Endothelial cell of umbilical vein (primary cell): Measurements from ENCODE around the gene ITGAE.

ENCODE experiments used
- EZH2 ChIP-seq: IDR thresholded peaks from 2 replicates; pipeline ENCODE4 v1.6.1; 2012; ENCODE audit warnings: borderline replicate concordance, low read depth, mild to moderate bottlenecking, moderate library complexity, low read length, inconsistent platforms; ENCODE audit not compliant: severe bottlenecking
- FOS ChIP-seq: IDR thresholded peaks from 2 replicates; pipeline ENCODE4 v1.6.1; 2011; ENCODE audit warnings: mild to moderate bottlenecking, low read length, moderate library complexity, borderline replicate concordance; ENCODE audit not compliant: insufficient read depth
- GATA2 ChIP-seq: IDR thresholded peaks from 2 replicates; pipeline ENCODE4 v1.7.0; 2011; ENCODE audit warnings: low read depth, mild to moderate bottlenecking, moderate library complexity, mixed read lengths, low read length; ENCODE audit not compliant: insufficient read length, insufficient read depth
- JUN ChIP-seq: IDR thresholded peaks from 2 replicates; pipeline ENCODE4 v1.6.1; 2011; ENCODE audit warnings: borderline replicate concordance, low read depth; ENCODE audit not compliant: insufficient read length, insufficient read depth
- MYC ChIP-seq: IDR thresholded peaks from one replicate; pipeline ENCODE4 v1.6.1; 2011; ENCODE audit warnings: mild to moderate bottlenecking, low read depth, low read length
- POLR2A ChIP-seq: IDR thresholded peaks from 2 replicates; pipeline ENCODE4 v1.6.1; 2012; ENCODE audit warnings: low read depth, mild to moderate bottlenecking, control low read depth, low read length
- POLR2AphosphoS5 ChIP-seq: IDR thresholded peaks from 2 replicates; pipeline ENCODE4 v1.6.1; 2012; ENCODE audit warnings: low read depth, mild to moderate bottlenecking, control low read depth, low read length, moderate library complexity; ENCODE audit not compliant: insufficient read depth
- TF ChIP-seq, protein P1 (sequence below), 2 donors: IDR thresholded peaks; 1 replicate in 1 of 2; 2 replicates in 1 of 2; pipeline ENCODE4 v1.5.1; 2011; ENCODE audit warnings: low read length in 2 of 2, mild to moderate bottlenecking in 2 of 2, moderate library complexity in 2 of 2, control low read depth in 1 of 2, inconsistent platforms in 1 of 2, low read depth in 1 of 2; ENCODE audit not compliant: insufficient read depth in 1 of 2; ENCODE audit errors: extremely low read depth in 1 of 2

DNA sequence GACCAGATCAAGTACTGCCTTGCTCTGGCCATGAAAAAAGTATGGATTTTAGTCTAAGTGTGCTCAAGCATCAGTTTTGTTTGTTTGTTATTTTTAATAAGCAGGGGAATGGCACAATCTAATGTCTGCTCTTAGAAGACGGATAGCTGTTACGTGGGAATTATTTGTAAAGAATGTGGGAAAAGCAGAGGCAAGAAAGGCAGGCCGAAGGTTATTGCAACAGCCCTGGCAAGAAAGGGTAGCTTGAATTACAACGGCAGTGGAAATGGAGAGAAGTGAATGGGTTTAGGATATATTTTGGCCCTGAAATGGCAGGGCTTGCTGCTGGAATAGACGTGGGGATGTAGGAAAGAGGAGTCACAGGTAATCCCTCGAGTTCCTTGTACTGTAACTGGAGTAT, 78.3 kb downstream of the ITGAE start:
- TF ChIP-seq JUN (no peak), EZH2 (no peak), POLR2AphosphoS5 (no peak), MYC (no peak), GATA2 (no peak), POLR2A (no peak), FOS (no peak)
- TF ChIP-seq, protein P1, sequence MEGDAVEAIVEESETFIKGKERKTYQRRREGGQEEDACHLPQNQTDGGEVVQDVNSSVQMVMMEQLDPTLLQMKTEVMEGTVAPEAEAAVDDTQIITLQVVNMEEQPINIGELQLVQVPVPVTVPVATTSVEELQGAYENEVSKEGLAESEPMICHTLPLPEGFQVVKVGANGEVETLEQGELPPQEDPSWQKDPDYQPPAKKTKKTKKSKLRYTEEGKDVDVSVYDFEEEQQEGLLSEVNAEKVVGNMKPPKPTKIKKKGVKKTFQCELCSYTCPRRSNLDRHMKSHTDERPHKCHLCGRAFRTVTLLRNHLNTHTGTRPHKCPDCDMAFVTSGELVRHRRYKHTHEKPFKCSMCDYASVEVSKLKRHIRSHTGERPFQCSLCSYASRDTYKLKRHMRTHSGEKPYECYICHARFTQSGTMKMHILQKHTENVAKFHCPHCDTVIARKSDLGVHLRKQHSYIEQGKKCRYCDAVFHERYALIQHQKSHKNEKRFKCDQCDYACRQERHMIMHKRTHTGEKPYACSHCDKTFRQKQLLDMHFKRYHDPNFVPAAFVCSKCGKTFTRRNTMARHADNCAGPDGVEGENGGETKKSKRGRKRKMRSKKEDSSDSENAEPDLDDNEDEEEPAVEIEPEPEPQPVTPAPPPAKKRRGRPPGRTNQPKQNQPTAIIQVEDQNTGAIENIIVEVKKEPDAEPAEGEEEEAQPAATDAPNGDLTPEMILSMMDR (IDR thresholded peaks at IDR 0.05; ENCODE audit: extremely low read depth in 1 of 2, insufficient read depth in 1 of 2, low read depth in 1 of 2, low read length in 2 of 2): no peak
